GM12878 (cell line): ENCODE results near the gene BRI3BP. TPM values are rescaled to one million over a fixed set of nuclear protein-coding genes. Genes with fewer than 3 reads are reported as not detected.

Source experiments
- CTCF ChIP-seq, 3 experiments: IDR thresholded peaks in 2 of 3; conservative IDR thresholded peaks in 1 of 3; 2 replicates each; pipeline ENCODE4 v1.5.1; 2011; ENCODE audit warnings: low read depth in 3 of 3, low read length in 3 of 3, mild to moderate bottlenecking in 3 of 3, control low read depth in 2 of 3, moderate library complexity in 2 of 3, inconsistent platforms in 1 of 3, mixed read lengths in 1 of 3; ENCODE audit not compliant: control insufficient read depth in 2 of 3, insufficient read depth in 1 of 3; ENCODE audit errors: extremely low read depth in 1 of 3
- FOXM1 ChIP-seq: IDR thresholded peaks from 2 replicates; pipeline ENCODE4 v1.6.1; 2012; ENCODE audit warnings: low read depth, mild to moderate bottlenecking, inconsistent platforms, low read length, moderate library complexity
- HDAC2 ChIP-seq: fragments of 200-600 bp; sonication (generic); IDR thresholded peaks from 2 replicates; pipeline ENCODE4 v1.6.1; 2017
- HDAC6 ChIP-seq: fragments of 200-600 bp; sonication (generic); IDR thresholded peaks from one replicate; pipeline ENCODE4 v1.8.0; 2017; ENCODE audit warnings: antibody characterized with exemption; ENCODE audit not compliant: unreplicated experiment
- HDGF ChIP-seq: fragments of 450-650 bp; IDR thresholded peaks from 2 replicates; pipeline ENCODE4 v1.6.1; 2016; ENCODE audit warnings: antibody characterized with exemption
- MEF2B ChIP-seq: fragments of 450-650 bp; IDR thresholded peaks from 2 replicates; pipeline ENCODE4 v1.6.1; 2018; ENCODE audit warnings: mild to moderate bottlenecking, moderate library complexity; ENCODE audit not compliant: partially characterized antibody, poor library complexity, severe bottlenecking
- MTA3 ChIP-seq: IDR thresholded peaks from 2 replicates; pipeline ENCODE4 v1.6.1; 2012; ENCODE audit warnings: low read length, inconsistent platforms, borderline replicate concordance
- POLR2A ChIP-seq: IDR thresholded peaks from 2 replicates; pipeline ENCODE4 v1.6.1; 2011; ENCODE audit warnings: low read depth, mild to moderate bottlenecking, low read length
- PRDM15 ChIP-seq: fragments of 450-650 bp; formaldehyde crosslinking; IDR thresholded peaks from 2 replicates; pipeline ENCODE4 v1.4.0; 2020; ENCODE audit warnings: mild to moderate bottlenecking, moderate library complexity
- RBBP5 ChIP-seq: fragments of 200-600 bp; sonication (generic); conservative IDR thresholded peaks from 2 replicates; pipeline ENCODE4 v1.6.1; 2016
- RELB ChIP-seq: fragments of 450-650 bp; IDR thresholded peaks from 2 replicates; pipeline ENCODE4 v1.6.1; 2017; ENCODE audit warnings: low read depth, mild to moderate bottlenecking, moderate library complexity
- RFX5 ChIP-seq: IDR thresholded peaks from 2 replicates; pipeline ENCODE4 v1.6.1; 2011; ENCODE audit warnings: low read depth, low read length, improper control_type of control experiment
- SIN3A ChIP-seq: IDR thresholded peaks from 2 replicates; pipeline ENCODE4 v1.6.1; 2012; ENCODE audit warnings: low read depth, low read length, improper control_type of control experiment
- SRF ChIP-seq, 2 experiments: IDR thresholded peaks; 2 replicates each; pipeline ENCODE4 v1.6.1; 2011; ENCODE audit warnings: low read depth in 2 of 2, low read length in 2 of 2, mild to moderate bottlenecking in 1 of 2, moderate library complexity in 1 of 2
- SUZ12 ChIP-seq: fragments of 200-600 bp; sonication (generic); IDR thresholded peaks from one replicate; pipeline ENCODE4 v1.6.1; 2018; ENCODE audit warnings: antibody characterized with exemption, mild to moderate bottlenecking; ENCODE audit not compliant: unreplicated experiment
- TBL1XR1 ChIP-seq: IDR thresholded peaks from 2 replicates; pipeline ENCODE4 v1.6.1; 2012; ENCODE audit warnings: low read depth, low read length, improper control_type of control experiment
- TCF12 ChIP-seq: IDR thresholded peaks from 2 replicates; pipeline ENCODE4 v1.6.1; 2011; ENCODE audit warnings: low read depth, mild to moderate bottlenecking, low read length
- ZBTB40 ChIP-seq: fragments of 450-650 bp; IDR thresholded peaks from 2 replicates; pipeline ENCODE4 v1.6.1; 2016; ENCODE audit warnings: mild to moderate bottlenecking, moderate library complexity, borderline replicate concordance
- ZNF274 ChIP-seq: IDR thresholded peaks from one replicate; pipeline ENCODE4 v1.8.0; 2011; ENCODE audit not compliant: insufficient read length, insufficient read depth
- polyA plus RNA-seq, 11 experiments: library from polyadenylated mRNA; depleted of rRNA in 4 of 11; unstranded in 6 of 11; stranded (reverse) in 5 of 11; fragments of >200 nt; fragmentation: Nextera tagmentation in 4 of 11; fragmentation: Illumina TruSeq in 1 of 11; extraction: Ambion mirVana in 4 of 11; extraction: Trizol in 1 of 11; gene quantifications; 1 replicate in 1 of 11; 2 replicates in 10 of 11; pipeline versions ENCODE4 v1.2.1 to v1.2.3, GENCODE V29; 2011 to 2016; ENCODE audit warnings: inconsistent platforms in 2 of 11, missing spikeins in 2 of 11, low read depth in 1 of 11
- total RNA-seq, 4 experiments: library from RNA; depleted of rRNA in 3 of 4; stranded (reverse); fragments of >200 nt in 3 of 4; fragmentation: Illumina TruSeq in 1 of 4; extraction: Trizol in 1 of 4; gene quantifications; 2 replicates each; pipeline versions ENCODE4 v1.2.1 to v1.2.3, GENCODE V29; 2013 to 2021

Gene BRI3BP
- total and polyA plus RNA-seq, 10 of the 15 experiments (the other 5 are each of a cell fraction or from before 2014, with no cell fraction given): 11.5 to 37.0 (median 28.5) TPM

GRCh38 chr12:124994437-124994975 is 1.1 kb downstream of the BRI3BP start (continued):
- TF ChIP-seq RELB (peak; percentile 93), HDAC2 (no peak), ZNF274 (no peak), HDAC6 (no peak), MEF2B (peak; percentile 95), POLR2A (peak; percentile 5; the same call in 1 of the 2 replicates), SIN3A (no peak), SUZ12 (no peak), CTCF (IDR thresholded peaks at IDR 0.05 in 2 of 3, conservative IDR thresholded peaks at IDR 0.05 in 1 of 3; ENCODE audit: control insufficient read depth in 2 of 3, extremely low read depth in 1 of 3, insufficient read depth in 1 of 3, low read depth in 3 of 3, low read length in 3 of 3) (no peak), TCF12 (no peak), FOXM1 (no peak), ZBTB40 (no peak), HDGF (no peak), MTA3 (peak; percentile 20; the same call in 1 of the 2 replicates), TBL1XR1 (no peak), PRDM15 (CRISPR knock-in tag) (no peak), RBBP5 (no peak), RFX5 (no peak), SRF (IDR thresholded peaks at IDR 0.05; ENCODE audit: low read depth in 2 of 2, low read length in 2 of 2) (no peak)
